HG02798 (cell line): ENCODE data around the gene GNB3.

Experiments used
- ATAC-seq: cut with Tn5 transposase; IDR thresholded peaks from one replicate; pipeline ENCODE4 v1.9.1; 2021; ENCODE audit warnings: mild to moderate bottlenecking; ENCODE audit not compliant: unreplicated experiment, poor library complexity

The GNB3 gene

DNA sequence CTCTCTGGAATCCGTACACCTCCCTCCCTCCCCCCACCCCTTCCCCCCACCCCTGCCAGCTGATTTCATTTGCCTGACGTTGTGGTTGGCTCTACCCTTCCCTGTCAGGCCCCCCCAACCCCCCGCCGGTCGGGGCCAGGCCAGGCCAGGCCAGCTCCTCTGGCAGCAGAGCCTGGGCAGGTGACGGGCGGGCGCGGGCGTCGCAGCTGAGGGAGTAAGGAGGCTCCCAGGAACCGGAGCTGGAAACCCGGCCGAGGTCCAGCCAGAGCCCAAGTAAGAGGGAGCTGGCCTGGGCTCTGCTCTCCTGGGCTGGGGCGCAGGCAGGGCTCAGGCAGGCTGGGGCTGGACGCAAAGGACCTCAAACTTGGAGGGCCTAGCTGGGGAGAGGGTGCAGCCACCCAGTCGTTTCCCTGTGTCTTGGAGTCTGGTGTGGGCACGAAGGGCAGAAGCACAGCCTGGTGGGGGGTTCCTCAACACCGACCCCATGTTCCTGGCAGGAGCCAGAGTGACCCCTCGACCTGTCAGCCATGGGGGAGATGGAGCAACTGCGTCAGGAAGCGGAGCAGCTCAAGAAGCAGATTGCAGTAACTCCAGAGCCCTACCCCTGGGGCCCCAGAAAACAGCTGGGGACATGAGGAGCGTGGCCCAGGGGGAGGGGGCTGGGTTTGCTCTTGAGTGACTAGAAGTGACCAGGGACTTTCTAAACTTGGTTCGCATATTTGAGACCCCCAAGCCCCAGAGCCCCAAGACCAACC is at the start of gene GNB3:
TSS of gene GNB3 (plus strand) at position 165 of the 755 bp plus-strand sequence. CDS start at position 528, 363 bp downstream.
- ATAC-seq, result no peak

DNA sequence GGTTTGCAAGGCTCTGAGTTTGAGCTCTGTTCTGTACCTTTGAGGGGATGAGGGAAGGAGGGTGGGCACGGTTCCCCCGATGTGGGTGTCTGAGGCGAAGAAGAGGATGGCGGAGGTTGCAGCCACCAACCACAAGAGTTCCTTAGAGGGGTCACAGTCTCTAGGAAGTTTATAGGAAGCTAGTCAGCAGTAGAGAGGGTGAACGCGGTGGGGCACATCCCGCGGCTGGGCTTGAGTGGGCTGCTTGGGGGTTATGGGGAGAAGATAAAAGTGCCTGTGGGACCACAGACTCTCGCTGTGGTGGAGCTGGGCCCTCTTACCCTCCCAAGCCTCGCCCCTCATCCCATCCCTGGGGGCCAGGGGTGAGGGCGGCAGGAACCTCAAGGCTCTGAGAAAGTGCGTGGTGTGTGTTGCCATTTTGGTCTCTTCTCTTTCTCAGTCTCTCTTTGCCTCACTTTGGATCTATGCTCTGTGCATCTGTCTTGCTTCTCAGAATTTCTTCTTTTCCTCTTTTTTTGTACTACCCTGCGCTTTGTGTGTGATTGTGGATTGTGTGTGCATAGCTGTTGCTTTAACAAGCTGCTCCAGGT is 48.7 kb upstream of the GNB3 start:
- ATAC-seq, result no peak

DNA sequence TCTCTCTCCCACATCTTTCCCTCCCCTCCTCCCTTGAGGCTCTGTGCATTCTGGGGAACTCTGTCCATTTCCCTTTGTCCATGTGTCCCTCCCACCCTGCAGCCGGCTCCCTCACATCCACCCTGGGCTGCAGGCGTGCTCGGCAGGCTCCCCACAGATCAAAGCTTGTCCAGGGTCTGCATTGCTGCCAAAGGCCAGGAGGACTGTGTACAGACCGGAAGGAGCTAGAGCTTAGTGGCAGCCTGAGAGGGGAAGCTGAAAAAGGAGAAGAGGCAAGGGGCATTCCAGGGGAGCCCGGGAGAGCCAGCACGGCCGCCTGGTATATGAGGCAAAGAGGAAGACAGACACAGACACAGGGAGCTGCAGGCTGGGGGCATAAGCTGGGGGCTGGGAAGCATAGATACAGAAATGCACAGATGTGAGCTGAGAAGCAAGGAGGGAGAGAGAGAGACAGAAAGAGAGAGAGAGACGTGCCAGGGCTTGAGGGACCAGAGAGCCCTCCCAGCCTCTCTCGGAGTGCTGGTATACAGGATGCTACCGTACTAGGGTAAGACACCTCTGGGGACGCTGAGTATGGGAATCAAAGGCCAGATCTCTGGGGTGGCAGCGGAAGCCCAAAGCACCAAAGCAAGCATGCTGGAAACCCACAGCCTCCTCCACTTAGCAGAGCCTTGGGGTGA is 48.1 kb upstream of the GNB3 start:
- no peak for ATAC-seq

DNA sequence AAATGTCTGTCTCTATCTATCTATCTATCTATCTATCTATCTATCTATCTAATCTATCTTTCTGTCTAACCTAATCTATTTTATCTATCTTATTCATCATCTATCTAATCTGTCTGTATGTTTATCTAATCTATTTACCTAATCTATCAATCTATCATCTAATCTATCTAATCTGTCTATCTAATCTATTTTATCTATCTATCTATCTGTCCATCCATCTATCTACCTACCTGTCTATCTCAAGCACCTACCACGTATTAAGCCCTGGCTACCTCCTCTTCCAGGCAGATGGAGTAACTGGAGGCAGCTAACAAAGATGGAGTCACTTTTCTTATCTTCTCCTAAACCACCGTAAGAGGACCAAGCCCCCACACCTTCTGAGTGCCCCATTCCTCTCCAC is 45.6 kb upstream of the GNB3 start:
- ATAC-seq, result no peak

DNA sequence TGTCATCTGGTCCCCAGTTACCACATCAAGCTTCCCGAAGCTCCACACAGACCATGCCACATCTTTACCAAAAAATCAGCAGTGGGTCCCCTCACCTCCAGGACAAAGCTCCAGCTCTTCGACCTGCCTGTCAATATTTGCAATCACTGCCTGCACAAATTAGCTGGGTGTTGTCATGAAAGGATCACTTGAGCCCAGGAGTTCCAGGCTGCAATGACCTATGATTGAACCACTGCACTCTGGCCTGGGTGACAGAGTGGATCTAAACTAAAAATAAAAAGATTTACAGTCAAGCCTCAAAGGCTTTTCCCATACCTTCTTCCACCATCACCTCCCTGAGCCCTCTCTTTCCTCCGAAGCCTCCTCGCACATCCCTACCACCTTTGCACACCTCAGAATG is 44.1 kb upstream of the GNB3 start:
- no peak for ATAC-seq

DNA sequence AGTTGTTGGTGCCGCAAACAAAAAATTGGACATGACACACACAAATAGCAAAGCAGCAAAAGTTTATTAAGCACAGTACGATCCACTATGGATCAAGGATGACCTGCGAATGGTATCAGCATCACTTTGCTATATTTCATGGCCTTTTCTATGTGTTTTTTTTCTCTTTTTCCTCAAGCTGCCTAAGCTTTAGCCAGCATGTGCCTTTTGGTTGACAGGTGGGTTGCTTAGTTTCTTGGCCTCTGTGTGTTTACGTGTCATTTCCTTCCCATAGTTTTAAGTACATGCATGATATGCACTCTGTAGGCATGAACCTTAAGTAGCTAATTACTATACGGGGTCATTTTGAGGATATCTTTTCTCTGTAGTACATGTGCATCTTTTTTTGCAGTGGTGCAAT is 41.6 kb upstream of the GNB3 start:
- ATAC-seq, result no peak

DNA sequence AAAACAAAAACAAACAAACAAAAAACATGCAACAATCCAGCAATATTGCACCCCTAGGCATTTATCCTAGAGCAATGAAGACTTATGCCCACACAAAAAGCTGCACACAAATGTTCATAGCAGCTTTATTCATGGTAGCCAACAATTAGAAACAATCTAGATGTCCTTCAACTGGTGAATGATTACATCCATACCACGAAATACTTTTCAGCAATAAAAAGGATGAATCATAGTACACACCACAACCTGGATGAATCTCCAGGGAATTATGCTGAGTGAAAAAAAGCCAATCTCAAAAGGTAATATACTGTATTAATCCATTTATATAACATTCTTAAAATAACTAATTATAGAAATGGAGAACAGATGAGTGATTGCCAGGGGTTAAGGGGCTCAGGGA is 33.6 kb upstream of the GNB3 start:
- no peak for ATAC-seq

DNA sequence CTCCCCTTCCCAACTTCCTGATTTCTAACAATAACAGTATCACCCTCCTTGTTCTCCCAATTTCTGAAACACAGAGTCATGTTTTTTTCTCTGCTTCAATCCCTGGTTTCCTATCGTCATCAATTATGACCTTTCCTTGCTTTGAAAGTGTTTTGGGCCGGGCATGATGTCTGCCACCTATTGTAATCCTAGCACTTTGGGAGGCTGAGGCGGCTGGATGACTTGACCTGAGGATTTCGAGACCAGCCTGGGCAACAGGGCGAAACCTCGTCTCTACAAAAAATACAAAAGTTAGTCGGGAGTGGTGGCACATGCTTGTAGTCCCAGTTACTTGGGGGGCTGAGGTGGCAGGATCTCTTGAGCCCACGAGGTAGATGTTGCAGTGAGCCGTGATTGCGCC is 31.7 kb upstream of the GNB3 start:
- ATAC-seq, result no peak

DNA sequence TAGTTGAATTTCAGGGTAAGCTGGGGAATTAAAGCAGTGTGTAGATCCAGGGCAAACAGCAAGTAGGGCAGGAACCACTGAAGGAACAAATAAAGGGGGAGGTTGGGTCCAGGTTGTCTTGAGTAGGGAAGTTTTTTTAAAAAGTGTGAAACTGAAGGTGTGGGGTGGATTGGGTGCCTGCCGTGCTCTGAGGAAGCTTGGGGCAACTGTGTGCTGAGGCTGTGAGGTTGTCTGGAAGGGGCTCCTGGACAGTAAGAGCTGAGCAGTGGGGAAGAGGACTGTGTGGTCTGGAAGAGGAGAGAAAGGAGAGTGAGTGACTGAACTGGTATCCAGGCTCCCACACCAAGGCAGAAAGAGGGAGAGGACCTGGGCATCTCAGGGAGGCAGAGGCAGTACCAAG is 30.0 kb upstream of the GNB3 start:
- no peak for ATAC-seq

DNA sequence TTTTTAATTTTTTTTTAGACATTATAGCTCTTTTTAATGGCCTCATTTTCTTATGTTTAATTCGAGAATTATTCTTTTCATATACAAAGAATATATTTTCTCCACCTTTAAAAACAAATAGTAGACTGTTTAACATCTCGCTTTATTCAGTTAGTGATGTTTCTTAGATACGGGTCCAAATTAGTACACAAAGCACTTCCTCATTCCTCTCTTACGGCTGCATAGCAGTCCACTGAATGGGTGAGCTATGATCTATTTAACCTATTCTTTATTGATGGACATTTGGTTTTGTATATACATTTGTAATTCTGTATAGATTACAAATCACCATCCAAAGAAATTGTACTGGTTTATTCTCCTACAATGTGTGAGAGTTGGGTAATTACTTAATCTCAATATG is 27.4 kb upstream of the GNB3 start:
- no peak for ATAC-seq

DNA sequence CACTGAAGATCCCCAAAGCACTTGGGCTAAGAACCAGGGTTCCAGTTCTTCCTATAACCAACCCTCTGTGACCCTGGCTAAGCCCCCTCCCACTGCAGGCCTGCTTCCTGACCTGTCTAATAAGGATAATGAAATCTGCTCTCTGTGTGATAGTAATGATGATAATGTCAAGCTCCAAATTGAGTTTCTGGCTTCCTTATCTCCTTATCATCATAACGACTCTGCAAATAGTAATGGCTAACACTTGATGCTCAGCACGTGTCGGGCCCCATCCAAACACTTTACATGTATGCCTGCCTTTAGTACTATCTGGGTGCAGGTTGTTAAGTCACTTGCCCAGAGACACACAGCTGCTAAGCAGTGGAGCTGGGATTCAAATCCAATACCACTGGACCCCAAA is 24.1 kb upstream of the GNB3 start:
- ATAC-seq, result no peak

DNA sequence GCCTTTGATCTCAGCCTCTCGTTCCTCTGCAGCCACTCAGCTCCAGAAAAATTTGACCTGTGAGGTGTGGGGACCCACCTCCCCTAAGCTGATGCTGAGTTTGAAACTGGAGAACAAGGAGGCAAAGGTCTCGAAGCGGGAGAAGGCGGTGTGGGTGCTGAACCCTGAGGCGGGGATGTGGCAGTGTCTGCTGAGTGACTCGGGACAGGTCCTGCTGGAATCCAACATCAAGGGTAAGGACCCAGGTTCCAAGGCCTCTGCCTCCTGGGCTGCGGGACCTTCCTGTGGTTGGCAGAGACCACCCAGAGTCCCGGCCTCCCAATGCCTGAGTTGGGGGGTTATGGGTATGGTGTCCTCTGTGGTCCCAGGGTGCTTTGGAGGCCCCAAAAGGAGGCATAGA is 23.6 kb upstream of the GNB3 start:
- ATAC-seq, result no peak

DNA sequence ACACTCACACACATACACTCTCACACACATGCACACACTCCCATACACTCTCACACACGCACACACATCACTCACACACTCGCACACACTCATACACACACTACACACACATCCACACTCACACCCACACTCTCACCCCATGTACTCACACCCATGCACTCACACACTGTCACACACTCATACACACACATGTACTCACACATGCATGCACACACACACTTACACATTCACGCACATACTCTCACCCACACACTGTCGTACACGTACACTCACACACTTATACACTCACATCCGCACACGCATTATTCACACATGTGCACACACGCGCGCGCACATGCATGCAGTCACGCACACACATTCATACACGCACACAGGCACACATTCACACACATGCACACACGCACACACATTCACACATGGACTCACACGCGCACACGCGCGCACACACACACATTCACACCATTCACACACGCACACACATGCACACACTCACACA is 23.0 kb upstream of the GNB3 start:
- ATAC-seq, result no peak

DNA sequence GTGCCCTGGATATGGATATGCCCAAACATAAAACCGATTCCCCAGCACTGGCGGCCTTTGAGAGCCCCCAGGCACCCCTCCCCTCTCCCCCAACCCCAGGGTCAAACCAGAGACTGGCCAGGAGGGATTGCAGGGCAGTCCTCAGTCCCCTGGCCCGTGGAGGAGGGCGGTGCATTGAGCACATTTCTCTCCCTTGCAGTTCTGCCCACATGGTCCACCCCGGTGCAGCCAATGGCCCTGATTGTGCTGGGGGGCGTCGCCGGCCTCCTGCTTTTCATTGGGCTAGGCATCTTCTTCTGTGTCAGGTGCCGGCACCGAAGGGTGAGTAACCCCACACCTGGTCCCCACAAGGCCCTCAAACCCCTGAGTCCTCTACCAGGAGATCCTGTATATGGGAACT is 22.5 kb upstream of the GNB3 start:
- no peak for ATAC-seq

DNA sequence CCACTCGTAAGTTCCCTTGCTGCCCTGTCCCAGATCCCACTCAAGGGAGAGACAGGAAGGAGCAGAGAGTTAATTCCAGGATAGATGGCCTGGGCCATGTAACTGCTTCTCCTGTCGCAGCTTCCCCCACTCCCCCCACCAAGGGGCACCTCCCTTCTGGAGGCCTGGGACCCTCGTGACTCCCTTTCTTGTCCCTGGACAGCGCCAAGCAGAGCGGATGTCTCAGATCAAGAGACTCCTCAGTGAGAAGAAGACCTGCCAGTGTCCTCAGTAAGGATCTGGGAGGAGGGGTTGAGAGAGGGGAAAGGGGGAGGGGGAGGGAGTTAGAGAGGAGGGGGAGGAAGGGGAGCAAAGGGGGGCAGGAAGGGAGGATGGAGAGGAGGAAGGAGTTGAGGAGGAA is 22.1 kb upstream of the GNB3 start:
- no peak for ATAC-seq

DNA sequence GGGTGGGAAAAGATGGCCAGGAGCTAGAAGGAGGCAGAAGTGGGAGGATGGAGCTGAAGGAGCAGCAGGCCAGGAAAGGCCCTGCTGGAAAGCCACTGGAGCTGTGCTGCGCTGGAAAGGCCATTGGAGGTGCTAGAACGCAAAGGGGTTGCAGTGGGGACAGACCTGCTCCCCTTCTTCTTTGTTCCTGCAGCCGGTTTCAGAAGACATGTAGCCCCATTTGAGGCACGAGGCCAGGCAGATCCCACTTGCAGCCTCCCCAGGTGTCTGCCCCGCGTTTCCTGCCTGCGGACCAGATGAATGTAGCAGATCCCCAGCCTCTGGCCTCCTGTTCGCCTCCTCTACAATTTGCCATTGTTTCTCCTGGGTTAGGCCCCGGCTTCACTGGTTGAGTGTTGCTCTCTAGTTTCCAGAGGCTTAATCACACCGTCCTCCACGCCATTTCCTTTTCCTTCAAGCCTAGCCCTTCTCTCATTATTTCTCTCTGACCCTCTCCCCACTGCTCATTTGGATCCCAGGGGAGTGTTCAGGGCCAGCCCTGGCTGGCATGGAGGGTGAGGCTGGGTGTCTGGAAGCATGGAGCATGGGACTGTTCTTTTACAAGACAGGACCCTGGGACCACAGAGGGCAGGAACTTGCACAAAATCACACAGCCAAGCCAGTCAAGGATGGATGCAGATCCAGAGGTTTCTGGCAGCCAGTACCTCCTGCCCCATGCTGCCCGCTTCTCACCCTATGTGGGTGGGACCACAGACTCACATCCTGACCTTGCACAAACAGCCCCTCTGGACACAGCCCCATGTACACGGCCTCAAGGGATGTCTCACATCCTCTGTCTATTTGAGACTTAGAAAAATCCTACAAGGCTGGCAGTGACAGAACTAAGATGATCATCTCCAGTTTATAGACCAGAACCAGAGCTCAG is 21.4 kb upstream of the GNB3 start:
- no peak for ATAC-seq

DNA sequence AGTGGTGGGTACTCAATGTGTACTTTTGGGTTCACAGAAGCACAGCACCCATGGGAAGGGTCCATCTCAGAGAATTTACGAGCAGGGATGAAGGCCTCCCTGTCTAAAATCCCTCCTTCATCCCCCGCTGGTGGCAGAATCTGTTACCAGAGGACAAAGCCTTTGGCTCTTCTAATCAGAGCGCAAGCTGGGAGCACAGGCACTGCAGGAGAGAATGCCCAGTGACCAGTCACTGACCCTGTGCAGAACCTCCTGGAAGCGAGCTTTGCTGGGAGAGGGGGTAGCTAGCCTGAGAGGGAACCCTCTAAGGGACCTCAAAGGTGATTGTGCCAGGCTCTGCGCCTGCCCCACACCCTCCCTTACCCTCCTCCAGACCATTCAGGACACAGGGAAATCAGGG is 20.6 kb upstream of the GNB3 start:
- no peak for ATAC-seq

DNA sequence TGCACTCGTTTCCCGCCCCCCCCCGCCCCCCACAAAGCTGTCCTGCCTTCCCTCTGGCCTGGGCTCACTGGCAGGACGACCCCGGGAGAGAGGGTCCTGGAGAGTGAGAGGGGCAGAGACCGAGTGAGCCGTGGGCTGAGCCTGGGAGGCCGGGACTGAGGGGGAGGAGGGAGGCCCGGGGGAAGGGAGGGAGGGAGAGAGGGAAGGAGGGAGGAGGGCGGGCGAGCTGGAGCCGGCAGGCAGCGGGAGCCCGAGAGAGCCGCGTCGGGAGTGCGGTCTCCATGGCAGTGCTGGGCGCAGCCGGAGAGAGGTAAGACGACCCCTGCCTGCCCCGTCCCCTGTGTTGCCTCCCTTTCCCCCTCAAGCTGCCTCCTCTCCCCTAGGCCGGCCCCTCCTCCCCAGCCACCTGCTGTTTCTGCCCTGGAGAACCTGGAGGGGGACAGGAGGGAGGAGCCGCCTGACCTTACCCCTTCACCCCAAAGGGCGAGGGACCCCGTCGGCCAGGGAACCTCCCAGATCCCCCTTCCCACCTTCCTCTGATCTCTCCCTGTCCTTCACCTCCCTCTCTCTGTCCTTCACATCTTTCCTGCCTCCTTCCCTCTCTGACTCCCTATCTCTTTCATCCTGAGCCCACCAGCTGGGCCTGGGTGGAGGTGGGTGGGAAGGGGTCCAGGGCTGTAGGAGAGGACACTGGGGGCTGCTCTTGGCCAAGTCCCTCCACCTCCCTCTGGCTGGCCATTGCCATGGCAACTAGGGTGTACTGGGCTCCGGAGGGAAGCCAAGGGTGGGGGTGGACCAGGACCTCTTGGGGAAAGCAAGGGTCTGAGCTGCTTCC is 18.9 kb upstream of the GNB3 start, which contains the start of gene GPR162:
TSS of gene GPR162 (plus strand) at position 231 of the 835 bp plus-strand sequence. CDS start 2,078 bp downstream, outside the sequence.
- no peak for ATAC-seq

DNA sequence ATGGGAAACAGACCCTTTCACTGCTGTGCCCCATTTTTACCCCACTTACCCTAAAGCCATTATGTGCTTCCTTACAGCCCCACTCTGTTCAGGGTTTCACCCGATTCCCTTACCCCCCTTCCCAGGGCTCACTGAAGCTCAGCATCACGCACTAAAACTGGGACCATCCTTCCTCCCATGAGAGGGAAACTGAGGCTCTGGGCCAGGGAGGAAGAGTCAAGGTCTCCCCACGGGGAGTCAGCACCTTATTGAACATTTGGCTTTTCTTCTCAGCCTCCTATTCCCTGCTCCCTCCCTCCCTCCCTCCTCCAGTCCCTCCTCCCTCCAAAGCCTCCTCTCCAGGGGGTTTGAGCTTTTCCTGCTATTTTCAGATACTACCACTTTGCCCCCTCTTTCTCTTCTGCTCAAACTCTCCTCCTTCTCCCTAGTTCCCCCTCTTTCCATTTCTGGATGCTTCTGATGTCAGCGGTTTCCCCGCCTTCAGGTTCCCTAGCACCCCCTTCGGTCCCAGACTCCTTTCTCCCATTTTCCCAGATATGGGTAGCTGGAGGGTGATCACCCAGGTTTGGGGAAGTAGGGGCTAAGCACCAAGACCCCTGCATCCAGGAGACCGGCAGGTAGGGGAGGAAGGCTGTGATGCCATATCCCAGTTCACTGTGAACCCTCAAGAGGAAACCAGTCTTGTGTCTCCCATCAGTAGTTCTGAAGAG is 18.1 kb upstream of the GNB3 start:
- no peak for ATAC-seq
